GM12864 (cell line): ENCODE data around the gene SEMA7A.

Experiments used
- DNase-seq: peaks from one replicate; pipeline ENCODE4 v3.0.0-alpha.2; 2011; ENCODE audit warnings: low read depth
- H3K4me3 ChIP-seq: 2 replicates; pipeline ENCODE4 v1.5.1; 2011; ENCODE audit warnings: mild to moderate bottlenecking, low read depth, low read length, control low read depth
- CTCF ChIP-seq: IDR thresholded peaks from 2 replicates; pipeline ENCODE4 v1.5.1; 2011; ENCODE audit warnings: low read depth, mild to moderate bottlenecking, moderate library complexity, low read length, control low read depth, inconsistent platforms; ENCODE audit errors: missing control alignments

The SEMA7A gene

GRCh38 chr15:74417670-74418069, 16.1 kb downstream of the SEMA7A start:
- H3K4me3 ChIP-seq, result no peak overlapping the region
- no peak for TF ChIP-seq CTCF
- DNase-seq, result no peak

- no peak overlapping the region for H3K4me3 ChIP-seq
Observed at GRCh38 chr15:74417225-74417624, 16.5 kb downstream of the SEMA7A start.

GRCh38 chr15:74415966-74416916, 17.5 kb downstream of the SEMA7A start:
- no peak for DNase-seq
- H3K4me3 ChIP-seq, result no peak overlapping the region
- TF ChIP-seq CTCF, result no peak

More at GRCh38 chr15:74417225-74417624, 16.5 kb downstream of the SEMA7A start:
- no peak for TF ChIP-seq CTCF
- DNase-seq, result no peak

- H3K4me3 ChIP-seq, result no peak overlapping the region
- TF ChIP-seq CTCF, result no peak
- DNase-seq, result no peak
Observed at GRCh38 chr15:74414603-74415338, 19.0 kb downstream of the SEMA7A start.

GRCh38 chr15:74414081-74414580, 19.6 kb downstream of the SEMA7A start:
- H3K4me3 ChIP-seq, result no peak overlapping the region
- no peak for DNase-seq
- no peak for TF ChIP-seq CTCF

- TF ChIP-seq CTCF, result no peak
- no peak for DNase-seq
- no peak overlapping the region for H3K4me3 ChIP-seq
Observed at GRCh38 chr15:74413350-74414080, 20.2 kb downstream of the SEMA7A start.
